ENCODE measurements around the gene ZMIZ1. TPM values are rescaled to one million over a fixed set of nuclear protein-coding genes. Genes with fewer than 3 reads are reported as not detected.

ZMIZ1 gene
- total and polyA plus RNA-seq, 2 experiments from 2014 or later: 9.2 to 30.9 TPM

GRCh38 chr10:79292891-79293746 lies 224.4 kb downstream of the ZMIZ1 start:
- DNase-seq (ENCODE audit: low spot score) (peak; percentile 66), ATAC-seq (peak; percentile 91)
- no peak overlapping the region for H3K4me3 ChIP-seq
- TF ChIP-seq CTCF (conservative IDR thresholded peaks at IDR 0.05; ENCODE audit: low read depth in 2 of 2) (peak; percentile 40 to 84), EZH2 (IDR thresholded peaks at IDR 0.05; ENCODE audit: low read depth, unreplicated experiment) (no peak)
- H3K36me3 Mint-ChIP-seq (ENCODE audit: low read depth): peaks cover 31% of the 10 kb centered on the region
- no peaks in the 10 kb centered on the region for H3F3A ChIP-seq (replicated peaks; ENCODE audit: low read depth)
- H3K9me2 ChIP-seq (ENCODE audit: insufficient read depth): no peaks in the 10 kb centered on the region
- peaks cover 10% of the 10 kb centered on the region for H3K27me3 Mint-ChIP-seq (ENCODE audit: insufficient read depth, low read depth, poor library complexity)
- no peaks in the 10 kb centered on the region for H3K9me3 Mint-ChIP-seq
- H3K27ac ChIP-seq (ENCODE audit: low read depth): no peak overlapping the region
- H3K4me1 ChIP-seq (ENCODE audit: insufficient read depth): no peaks in the 10 kb centered on the region
- no peaks in the 10 kb centered on the region for H4K20me1 ChIP-seq (replicated peaks; ENCODE audit: insufficient read depth)
- H2AFZ ChIP-seq: no peak overlapping the region
- H3K27me3 ChIP-seq (ENCODE audit: insufficient read depth): no peaks in the 10 kb centered on the region
- no peaks in the 10 kb centered on the region; the same call in 1 of the 2 replicates for H3K36me3 ChIP-seq (ENCODE audit: insufficient read depth)
- no peaks in the 10 kb centered on the region for H3K79me2 ChIP-seq (replicated peaks; ENCODE audit: insufficient read depth)
- H3K4me1 Mint-ChIP-seq: no peaks in the 10 kb centered on the region
- H3K4me3 Mint-ChIP-seq: no peak overlapping the region
- H3K27ac Mint-ChIP-seq: no peak overlapping the region
- H3K4me2 ChIP-seq: no peak overlapping the region

GRCh38 chr10:79293841-79294581 lies 225.2 kb downstream of the ZMIZ1 start:
- H3K27ac Mint-ChIP-seq: no peak overlapping the region
- TF ChIP-seq ZNF114 (CRISPR knock-in tag; IDR thresholded peaks at IDR 0.05) (no peak), EZH2 (IDR thresholded peaks at IDR 0.05; ENCODE audit: low read depth, unreplicated experiment) (no peak), CTCF (conservative IDR thresholded peaks at IDR 0.05; ENCODE audit: low read depth in 2 of 2) (no peak), EZH2phosphoT487 (IDR thresholded peaks at IDR 0.05; ENCODE audit: unreplicated experiment) (no peak), ETS1 (IDR thresholded peaks at IDR 0.05) (no peak), REST (IDR thresholded peaks at IDR 0.05; ENCODE audit: unreplicated experiment) (no peak)

More at GRCh38 chr10:79293841-79294581, 225.2 kb downstream of the ZMIZ1 start:
- Mint-ChIP-seq H3K4me3 (no peak overlapping the region), H3K36me3 (ENCODE audit: low read depth) (peaks cover 31% of the 10 kb centered on the region), H3K4me1 (no peaks in the 10 kb centered on the region), H3K27me3 (ENCODE audit: insufficient read depth, low read depth, poor library complexity) (peaks cover 10% of the 10 kb centered on the region), H3K9me3 (no peaks in the 10 kb centered on the region)
- DNase-seq (ENCODE audit: low spot score): no peak
- Histone ChIP-seq H3K27ac (ENCODE audit: low read depth) (no peak overlapping the region), H3K4me1 (ENCODE audit: insufficient read depth) (no peaks in the 10 kb centered on the region), H3K9me2 (ENCODE audit: insufficient read depth) (no peaks in the 10 kb centered on the region), H3K27me3 (ENCODE audit: insufficient read depth) (no peaks in the 10 kb centered on the region), H3K79me2 (replicated peaks; ENCODE audit: insufficient read depth) (no peaks in the 10 kb centered on the region), H3K36me3 (ENCODE audit: insufficient read depth) (no peaks in the 10 kb centered on the region; the same call in 1 of the 2 replicates), H3K4me2 (no peak overlapping the region), H4K20me1 (replicated peaks; ENCODE audit: insufficient read depth) (no peaks in the 10 kb centered on the region), H3K4me3 (no peak overlapping the region), H3F3A (replicated peaks; ENCODE audit: low read depth) (no peaks in the 10 kb centered on the region), H2AFZ (no peak overlapping the region)
- no peak for ATAC-seq

All from GM23338 (cell line).